PC-9 (cell line): ENCODE data around the gene FDPS.

ENCODE experiments used
- EZH2 ChIP-seq: fragments of 200-600 bp; sonication (generic); IDR thresholded peaks from 2 replicates; pipeline ENCODE4 v1.8.0; 2017; ENCODE audit warnings: antibody characterized with exemption, low read depth
- TF ChIP-seq, protein P1 (sequence below): fragments of 200-600 bp; sonication (generic); conservative IDR thresholded peaks from 2 replicates; pipeline ENCODE4 v1.6.1; 2017; ENCODE audit warnings: mixed run types, antibody characterized with exemption, mild to moderate bottlenecking, moderate library complexity

DNA sequence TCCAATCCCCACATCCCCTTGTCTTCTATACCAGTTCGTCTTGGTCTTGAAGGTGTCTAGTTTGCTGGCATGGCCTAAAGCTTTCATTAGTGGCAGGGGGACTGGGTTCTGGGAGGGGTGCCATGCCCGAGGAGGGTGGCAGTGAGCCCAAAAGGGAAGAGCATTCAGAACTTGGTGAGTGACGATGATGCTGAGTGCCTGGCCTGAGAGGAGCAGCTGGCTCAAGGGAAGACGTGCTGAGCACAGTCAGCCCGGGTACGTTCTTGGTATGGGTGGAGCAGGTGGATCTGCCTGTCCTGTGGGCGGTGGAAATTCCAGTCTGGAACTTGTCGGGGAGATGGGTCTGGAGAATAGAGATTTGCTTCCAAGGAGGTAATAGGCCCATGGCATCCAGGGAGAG is 4.6 kb downstream of the FDPS start:
- TF ChIP-seq EZH2, result no peak
- TF ChIP-seq, protein P1, sequence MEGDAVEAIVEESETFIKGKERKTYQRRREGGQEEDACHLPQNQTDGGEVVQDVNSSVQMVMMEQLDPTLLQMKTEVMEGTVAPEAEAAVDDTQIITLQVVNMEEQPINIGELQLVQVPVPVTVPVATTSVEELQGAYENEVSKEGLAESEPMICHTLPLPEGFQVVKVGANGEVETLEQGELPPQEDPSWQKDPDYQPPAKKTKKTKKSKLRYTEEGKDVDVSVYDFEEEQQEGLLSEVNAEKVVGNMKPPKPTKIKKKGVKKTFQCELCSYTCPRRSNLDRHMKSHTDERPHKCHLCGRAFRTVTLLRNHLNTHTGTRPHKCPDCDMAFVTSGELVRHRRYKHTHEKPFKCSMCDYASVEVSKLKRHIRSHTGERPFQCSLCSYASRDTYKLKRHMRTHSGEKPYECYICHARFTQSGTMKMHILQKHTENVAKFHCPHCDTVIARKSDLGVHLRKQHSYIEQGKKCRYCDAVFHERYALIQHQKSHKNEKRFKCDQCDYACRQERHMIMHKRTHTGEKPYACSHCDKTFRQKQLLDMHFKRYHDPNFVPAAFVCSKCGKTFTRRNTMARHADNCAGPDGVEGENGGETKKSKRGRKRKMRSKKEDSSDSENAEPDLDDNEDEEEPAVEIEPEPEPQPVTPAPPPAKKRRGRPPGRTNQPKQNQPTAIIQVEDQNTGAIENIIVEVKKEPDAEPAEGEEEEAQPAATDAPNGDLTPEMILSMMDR, result no peak
